HuH-7 (cell line): ENCODE measurements around the gene PDP2.

ENCODE experiments used
- DNase-seq: peaks from one replicate; pipeline ENCODE4 v3.0.0; 2011; ENCODE audit warnings: low spot score

PDP2 gene

GRCh38 chr16:66936889-66937554 lies 56.7 kb downstream of the PDP2 start:
- DNase-seq = no peak

DNA sequence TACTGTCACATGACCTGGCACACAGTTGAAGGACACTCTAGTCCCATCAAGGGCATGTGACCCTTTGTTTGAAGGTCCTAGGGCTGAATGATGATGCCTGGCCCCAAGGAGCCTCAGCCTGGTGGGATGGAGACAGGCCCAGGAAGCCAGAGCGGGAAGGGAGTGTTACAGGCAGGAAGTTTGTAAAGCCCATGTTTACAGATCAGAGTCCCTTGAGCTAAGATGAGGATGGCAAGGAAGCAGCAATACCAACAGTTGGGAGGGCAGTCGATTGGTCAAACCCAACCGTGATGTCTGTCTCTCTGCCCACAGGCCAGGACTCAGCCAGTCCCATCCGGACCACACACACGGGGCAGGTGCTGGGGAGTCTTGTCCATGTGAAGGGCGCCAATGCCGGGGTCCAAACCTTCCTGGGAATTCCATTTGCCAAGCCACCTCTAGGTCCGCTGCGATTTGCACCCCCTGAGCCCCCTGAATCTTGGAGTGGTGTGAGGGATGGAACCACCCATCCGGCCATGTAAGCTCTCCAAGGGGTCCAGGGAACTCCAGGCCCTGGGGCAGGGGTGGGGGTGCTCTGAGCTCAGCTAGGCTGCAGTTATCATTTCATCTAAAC lies 57.5 kb downstream of the PDP2 start:
- DNase-seq = no peak

DNA sequence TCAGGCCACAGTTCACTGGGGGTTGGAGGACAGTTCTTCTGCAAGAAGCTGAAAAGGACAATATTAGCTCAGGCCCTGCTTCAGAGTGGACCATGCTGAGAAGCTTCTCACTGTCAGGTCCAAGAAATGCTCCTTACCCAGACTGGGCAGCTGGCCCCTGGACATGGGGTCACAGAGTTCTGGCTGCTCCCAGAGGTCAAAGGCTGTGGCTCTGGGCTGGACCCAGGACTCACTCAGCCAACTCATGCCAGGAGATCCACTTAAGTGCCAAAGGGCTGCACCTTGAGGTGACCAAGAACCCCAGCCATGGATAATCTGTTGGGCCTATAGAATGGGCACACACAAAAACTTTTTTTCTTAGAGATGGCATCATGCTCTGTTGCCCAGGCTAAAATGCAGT lies 59.1 kb downstream of the PDP2 start:
- DNase-seq = no peak

GRCh38 chr16:66940236-66940635 lies 59.9 kb downstream of the PDP2 start:
- DNase-seq = no peak
